GM19238 (cell line): ENCODE data around the gene TAS2R10.

Experiments used
- DNase-seq: peaks from one replicate; pipeline ENCODE4 v3.0.0; 2011; ENCODE audit warnings: low spot score; ENCODE audit not compliant: insufficient read length

Gene TAS2R10

GRCh38 chr12:10783252-10783651 is 42.9 kb downstream of the TAS2R10 start:
- no peak for DNase-seq

- no peak for DNase-seq
Measured at GRCh38 chr12:10779103-10779502, 47.1 kb downstream of the TAS2R10 start.
